ENCODE data around the gene SPEF2.
"Not testable (repeated sequence)": the region's sequence is repeated elsewhere in the genome, so short reads cannot be mapped to it uniquely, and the experiment has no call there.

Gene SPEF2

GRCh38 chr5:35656721-35657120 lies 39.1 kb downstream of the SPEF2 start:
- Histone ChIP-seq H3K4me3 (ENCODE audit: low read depth, low read length) (no peak overlapping the region), H3K27me3 (ENCODE audit: control insufficient read depth, insufficient read depth, low read length) (no peaks in the 10 kb centered on the region), H3K9ac (ENCODE audit: low read length) (no peak overlapping the region), H3K36me3 (ENCODE audit: control insufficient read depth, insufficient read depth, low read length) (no peaks in the 10 kb centered on the region), H3K4me1 (ENCODE audit: control insufficient read depth, insufficient read depth, low read length) (peaks cover 4% of the 10 kb centered on the region; the same call in 1 of the 2 replicates), H3K9me3 (ENCODE audit: control insufficient read depth, insufficient read depth, low read depth, low read length) (no peaks in the 10 kb centered on the region), H3K27ac (ENCODE audit: low read depth, low read length) (no peak overlapping the region)

DNA sequence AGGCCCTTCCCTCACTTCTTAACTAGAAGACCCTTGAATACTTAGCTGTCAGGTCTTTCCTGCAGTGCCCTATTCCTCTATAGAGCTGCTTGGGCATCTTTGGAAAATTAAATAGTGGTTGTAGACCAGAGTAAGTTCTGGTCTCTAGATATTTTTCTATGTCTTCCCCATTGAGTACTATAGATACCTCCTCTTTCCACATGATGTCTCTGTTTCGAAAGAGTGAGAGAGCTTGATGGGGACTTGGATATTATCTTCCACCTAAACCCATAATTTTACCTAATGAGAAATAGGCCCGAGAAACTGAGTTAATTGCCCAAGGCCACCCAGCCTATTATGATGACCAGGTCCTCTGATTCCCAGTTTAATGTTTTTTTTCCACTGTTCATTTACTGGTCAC lies 40.2 kb downstream of the SPEF2 start:
- Histone ChIP-seq H3K4me3 (ENCODE audit: low read depth, low read length) (no peak overlapping the region), H3K9me3 (ENCODE audit: control insufficient read depth, insufficient read depth, low read depth, low read length) (no peaks in the 10 kb centered on the region), H3K27me3 (ENCODE audit: control insufficient read depth, insufficient read depth, low read length) (no peaks in the 10 kb centered on the region), H3K9ac (ENCODE audit: low read length) (no peak overlapping the region), H3K27ac (ENCODE audit: low read depth, low read length) (no peak overlapping the region), H3K4me1 (ENCODE audit: control insufficient read depth, insufficient read depth, low read length) (peaks cover 4% of the 10 kb centered on the region; the same call in 1 of the 2 replicates), H3K36me3 (ENCODE audit: control insufficient read depth, insufficient read depth, low read length) (no peaks in the 10 kb centered on the region)

GRCh38 chr5:35659556-35659955 lies 41.9 kb downstream of the SPEF2 start:
- Histone ChIP-seq H3K36me3 (ENCODE audit: control insufficient read depth, insufficient read depth, low read length) (no peaks in the 10 kb centered on the region), H3K27me3 (ENCODE audit: control insufficient read depth, insufficient read depth, low read length) (no peaks in the 10 kb centered on the region), H3K4me3 (ENCODE audit: low read depth, low read length) (no peak overlapping the region), H3K27ac (ENCODE audit: low read depth, low read length) (no peak overlapping the region), H3K4me1 (ENCODE audit: control insufficient read depth, insufficient read depth, low read length) (peaks cover 4% of the 10 kb centered on the region; the same call in 1 of the 2 replicates), H3K9me3 (ENCODE audit: control insufficient read depth, insufficient read depth, low read depth, low read length) (no peaks in the 10 kb centered on the region), H3K9ac (ENCODE audit: low read length) (no peak overlapping the region)

GRCh38 chr5:35660451-35660850 lies 42.8 kb downstream of the SPEF2 start:
- H3K9me3 ChIP-seq (ENCODE audit: control insufficient read depth, insufficient read depth, low read depth, low read length): no peaks in the 10 kb centered on the region
- no peak overlapping the region for H3K9ac ChIP-seq (ENCODE audit: low read length)
- H3K27me3 ChIP-seq (ENCODE audit: control insufficient read depth, insufficient read depth, low read length): no peaks in the 10 kb centered on the region
- no peak overlapping the region for H3K27ac ChIP-seq (ENCODE audit: low read depth, low read length)
- H3K4me1 ChIP-seq (ENCODE audit: control insufficient read depth, insufficient read depth, low read length): peaks cover 4% of the 10 kb centered on the region; the same call in 1 of the 2 replicates
- H3K4me3 ChIP-seq (ENCODE audit: low read depth, low read length): no peak overlapping the region
- H3K36me3 ChIP-seq (ENCODE audit: control insufficient read depth, insufficient read depth, low read length): no peaks in the 10 kb centered on the region

DNA sequence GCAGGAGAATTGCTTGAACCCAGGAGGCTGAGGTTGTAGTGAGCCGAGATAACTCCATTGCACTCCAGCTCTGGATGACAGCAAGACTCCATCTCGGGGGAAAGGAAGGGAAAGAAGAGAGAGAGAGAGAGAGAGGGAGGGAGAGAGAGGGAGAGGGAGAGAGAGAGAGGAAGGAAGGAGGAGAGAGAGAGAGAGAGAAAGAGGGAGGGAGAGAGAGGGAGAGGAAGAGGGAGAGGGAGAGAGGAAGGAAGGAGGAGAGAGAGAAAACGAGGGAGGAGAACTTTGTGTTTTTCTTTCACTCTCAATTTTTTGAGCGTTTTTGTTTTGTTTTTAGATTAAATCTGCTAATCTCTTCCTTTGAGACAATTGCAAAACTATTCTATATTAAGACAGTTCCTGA lies 46.9 kb downstream of the SPEF2 start:
- Histone ChIP-seq H3K4me3 (ENCODE audit: low read depth, low read length) (no peak overlapping the region), H3K27ac (ENCODE audit: low read depth, low read length) (no peak overlapping the region), H3K27me3 (ENCODE audit: control insufficient read depth, insufficient read depth, low read length) (no peaks in the 10 kb centered on the region; the same call in 1 of the 2 replicates), H3K9me3 (ENCODE audit: control insufficient read depth, insufficient read depth, low read depth, low read length) (no peaks in the 10 kb centered on the region), H3K36me3 (ENCODE audit: control insufficient read depth, insufficient read depth, low read length) (no peaks in the 10 kb centered on the region), H3K4me1 (ENCODE audit: control insufficient read depth, insufficient read depth, low read length) (no peaks in the 10 kb centered on the region), H3K9ac (ENCODE audit: low read length) (no peak overlapping the region)

DNA sequence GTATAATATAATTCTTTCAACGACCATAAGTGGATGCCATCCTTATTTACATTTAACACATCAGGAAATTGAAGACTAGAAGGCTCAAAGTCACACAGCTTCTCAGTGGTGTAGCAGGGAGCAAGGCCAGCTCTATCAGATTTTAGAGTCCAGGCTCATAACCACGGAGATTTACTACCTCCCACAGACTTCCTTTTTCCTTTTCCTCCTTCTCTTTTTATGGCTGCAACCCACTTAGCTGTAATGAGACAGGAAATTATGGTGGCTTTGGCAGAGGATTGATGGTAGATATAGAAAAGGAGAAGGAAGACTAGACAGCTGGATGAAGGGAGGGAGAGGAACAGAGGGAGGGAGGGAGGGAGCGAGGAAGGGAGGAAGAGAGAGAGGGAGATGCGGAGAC lies 47.4 kb downstream of the SPEF2 start:
- Histone ChIP-seq H3K36me3 (ENCODE audit: control insufficient read depth, insufficient read depth, low read length) (no peaks in the 10 kb centered on the region), H3K27me3 (ENCODE audit: control insufficient read depth, insufficient read depth, low read length) (no peaks in the 10 kb centered on the region; the same call in 1 of the 2 replicates), H3K9me3 (ENCODE audit: control insufficient read depth, insufficient read depth, low read depth, low read length) (no peaks in the 10 kb centered on the region), H3K9ac (ENCODE audit: low read length) (no peak overlapping the region), H3K27ac (ENCODE audit: low read depth, low read length) (no peak overlapping the region), H3K4me3 (ENCODE audit: low read depth, low read length) (no peak overlapping the region), H3K4me1 (ENCODE audit: control insufficient read depth, insufficient read depth, low read length) (no peaks in the 10 kb centered on the region)

- Histone ChIP-seq H3K9me3 (ENCODE audit: control insufficient read depth, insufficient read depth, low read depth, low read length) (no peaks in the 10 kb centered on the region), H3K9ac (ENCODE audit: low read length) (no peak overlapping the region), H3K4me3 (ENCODE audit: low read depth, low read length) (no peak overlapping the region), H3K27ac (ENCODE audit: low read depth, low read length) (no peak overlapping the region), H3K27me3 (ENCODE audit: control insufficient read depth, insufficient read depth, low read length) (no peaks in the 10 kb centered on the region; the same call in 1 of the 2 replicates), H3K36me3 (ENCODE audit: control insufficient read depth, insufficient read depth, low read length) (no peaks in the 10 kb centered on the region), H3K4me1 (ENCODE audit: control insufficient read depth, insufficient read depth, low read length) (no peaks in the 10 kb centered on the region)
These were observed 50.7 kb downstream of the SPEF2 start for GRCh38 chr5:35668319-35668718.

DNA sequence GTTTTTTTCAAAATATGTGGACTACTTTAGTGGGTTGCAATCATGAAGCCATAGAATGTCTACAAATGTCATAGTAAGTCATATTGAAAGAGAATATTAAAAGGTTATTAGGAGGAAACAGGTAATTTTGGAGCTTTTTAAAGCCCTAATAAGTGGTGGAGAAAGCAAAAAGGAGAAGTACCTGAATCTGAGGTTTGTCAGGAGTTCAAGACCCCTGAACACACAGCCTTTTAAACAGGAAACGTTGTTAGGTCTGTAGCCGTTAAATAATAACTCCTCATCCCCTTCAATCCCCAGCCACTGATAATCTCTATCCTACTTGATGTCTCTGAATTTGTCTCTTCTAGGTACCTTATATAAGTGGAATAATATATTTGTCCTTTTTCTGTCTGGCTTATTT lies 51.1 kb downstream of the SPEF2 start:
- Histone ChIP-seq H3K27ac (ENCODE audit: low read depth, low read length) (no peak overlapping the region), H3K9me3 (ENCODE audit: control insufficient read depth, insufficient read depth, low read depth, low read length) (no peaks in the 10 kb centered on the region), H3K36me3 (ENCODE audit: control insufficient read depth, insufficient read depth, low read length) (no peaks in the 10 kb centered on the region), H3K27me3 (ENCODE audit: control insufficient read depth, insufficient read depth, low read length) (no peaks in the 10 kb centered on the region; the same call in 1 of the 2 replicates), H3K4me3 (ENCODE audit: low read depth, low read length) (no peak overlapping the region), H3K9ac (ENCODE audit: low read length) (no peak overlapping the region), H3K4me1 (ENCODE audit: control insufficient read depth, insufficient read depth, low read length) (no peaks in the 10 kb centered on the region)

- no peak overlapping the region for H3K27ac ChIP-seq (ENCODE audit: low read depth, low read length)
These were observed 54.1 kb downstream of the SPEF2 start for GRCh38 chr5:35671541-35672295.

GRCh38 chr5:35672296-35672655 lies 54.6 kb downstream of the SPEF2 start:
- not testable (repeated sequence) for H3K9ac ChIP-seq (ENCODE audit: low read length); H3K4me1 ChIP-seq (ENCODE audit: control insufficient read depth, insufficient read depth, low read length); H3K9me3 ChIP-seq (ENCODE audit: control insufficient read depth, insufficient read depth, low read depth, low read length); H3K4me3 ChIP-seq (ENCODE audit: low read depth, low read length); H3K27me3 ChIP-seq (ENCODE audit: control insufficient read depth, insufficient read depth, low read length); H3K36me3 ChIP-seq (ENCODE audit: control insufficient read depth, insufficient read depth, low read length); H3K27ac ChIP-seq (ENCODE audit: low read depth, low read length)

More at GRCh38 chr5:35671541-35672295, 54.1 kb downstream of the SPEF2 start:
- Histone ChIP-seq H3K4me3 (ENCODE audit: low read depth, low read length) (no peak overlapping the region), H3K4me1 (ENCODE audit: control insufficient read depth, insufficient read depth, low read length) (no peaks in the 10 kb centered on the region), H3K9me3 (ENCODE audit: control insufficient read depth, insufficient read depth, low read depth, low read length) (no peaks in the 10 kb centered on the region), H3K9ac (ENCODE audit: low read length) (no peak overlapping the region), H3K36me3 (ENCODE audit: control insufficient read depth, insufficient read depth, low read length) (no peaks in the 10 kb centered on the region), H3K27me3 (ENCODE audit: control insufficient read depth, insufficient read depth, low read length) (no peaks in the 10 kb centered on the region)

DNA sequence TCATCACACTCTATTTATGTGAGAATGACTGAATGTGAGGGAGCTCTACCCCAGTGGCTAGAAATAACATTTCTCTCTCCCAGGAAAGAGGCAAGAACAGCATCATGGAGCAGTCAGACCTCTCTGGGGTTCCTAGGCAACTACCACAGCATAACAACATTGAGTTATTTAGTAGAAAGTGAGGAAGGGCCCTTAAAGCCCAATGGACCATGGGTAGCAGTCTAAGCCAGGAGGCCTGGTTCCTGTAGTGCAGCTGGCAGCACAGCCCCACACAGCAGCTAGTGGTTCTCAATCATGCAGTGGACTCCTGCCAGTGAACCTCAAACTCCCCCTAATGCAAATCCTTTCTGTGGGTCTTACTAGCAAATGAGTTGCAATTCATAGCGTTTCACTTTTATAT lies 55.3 kb downstream of the SPEF2 start:
- no peaks in the 10 kb centered on the region for H3K4me1 ChIP-seq (ENCODE audit: control insufficient read depth, insufficient read depth, low read length)
- no peak overlapping the region for H3K27ac ChIP-seq (ENCODE audit: low read depth, low read length)
- no peaks in the 10 kb centered on the region for H3K27me3 ChIP-seq (ENCODE audit: control insufficient read depth, insufficient read depth, low read length)
- H3K9me3 ChIP-seq (ENCODE audit: control insufficient read depth, insufficient read depth, low read depth, low read length): no peaks in the 10 kb centered on the region
- no peaks in the 10 kb centered on the region for H3K36me3 ChIP-seq (ENCODE audit: control insufficient read depth, insufficient read depth, low read length)
- no peak overlapping the region for H3K4me3 ChIP-seq (ENCODE audit: low read depth, low read length)
- no peak overlapping the region for H3K9ac ChIP-seq (ENCODE audit: low read length)
